Fibroblast of pulmonary artery (primary cell): Measurements from ENCODE around the gene WASHC4.
"Not testable (repeated sequence)": the region's sequence is repeated elsewhere in the genome, so short reads cannot be mapped to it uniquely, and the experiment has no call there.

ENCODE experiments used
- DNase-seq: peaks from one replicate; pipeline ENCODE4 v3.0.0-alpha.2; 2010; ENCODE audit warnings: low read depth
- H3K4me3 ChIP-seq: replicated peaks from 2 replicates; pipeline ENCODE4 v1.5.1; 2011; ENCODE audit warnings: low read depth, mild to moderate bottlenecking, control low read depth, low read length, moderate library complexity
- TF ChIP-seq, protein P1 (sequence below): IDR thresholded peaks from 2 replicates; pipeline ENCODE4 v1.5.1; 2011; ENCODE audit warnings: mild to moderate bottlenecking, control low read depth, low read length, inconsistent platforms; ENCODE audit errors: missing control alignments

WASHC4 gene

DNA sequence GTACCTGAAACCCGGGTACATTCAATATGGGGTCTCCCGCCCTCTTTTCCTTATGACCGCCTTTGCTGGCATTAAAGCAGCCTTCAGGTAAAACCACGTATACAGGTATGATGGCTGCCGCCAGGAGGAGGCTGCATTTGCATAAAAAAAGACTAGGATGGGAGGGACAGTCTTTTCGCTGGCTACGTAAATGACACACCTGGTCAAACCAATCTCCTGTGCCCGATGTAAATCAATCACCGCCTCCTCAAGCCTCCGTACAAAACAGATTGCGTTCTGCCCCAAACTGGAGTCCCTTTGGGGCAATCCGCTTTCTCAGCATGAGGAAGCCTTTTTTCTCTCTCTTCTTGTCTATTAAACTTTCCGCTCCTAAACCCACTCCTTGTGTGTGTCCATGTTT is 15.2 kb upstream of the WASHC4 start:
- no peak for DNase-seq
- no peak overlapping the region for H3K4me3 ChIP-seq
- TF ChIP-seq, protein P1, sequence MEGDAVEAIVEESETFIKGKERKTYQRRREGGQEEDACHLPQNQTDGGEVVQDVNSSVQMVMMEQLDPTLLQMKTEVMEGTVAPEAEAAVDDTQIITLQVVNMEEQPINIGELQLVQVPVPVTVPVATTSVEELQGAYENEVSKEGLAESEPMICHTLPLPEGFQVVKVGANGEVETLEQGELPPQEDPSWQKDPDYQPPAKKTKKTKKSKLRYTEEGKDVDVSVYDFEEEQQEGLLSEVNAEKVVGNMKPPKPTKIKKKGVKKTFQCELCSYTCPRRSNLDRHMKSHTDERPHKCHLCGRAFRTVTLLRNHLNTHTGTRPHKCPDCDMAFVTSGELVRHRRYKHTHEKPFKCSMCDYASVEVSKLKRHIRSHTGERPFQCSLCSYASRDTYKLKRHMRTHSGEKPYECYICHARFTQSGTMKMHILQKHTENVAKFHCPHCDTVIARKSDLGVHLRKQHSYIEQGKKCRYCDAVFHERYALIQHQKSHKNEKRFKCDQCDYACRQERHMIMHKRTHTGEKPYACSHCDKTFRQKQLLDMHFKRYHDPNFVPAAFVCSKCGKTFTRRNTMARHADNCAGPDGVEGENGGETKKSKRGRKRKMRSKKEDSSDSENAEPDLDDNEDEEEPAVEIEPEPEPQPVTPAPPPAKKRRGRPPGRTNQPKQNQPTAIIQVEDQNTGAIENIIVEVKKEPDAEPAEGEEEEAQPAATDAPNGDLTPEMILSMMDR = no peak

DNA sequence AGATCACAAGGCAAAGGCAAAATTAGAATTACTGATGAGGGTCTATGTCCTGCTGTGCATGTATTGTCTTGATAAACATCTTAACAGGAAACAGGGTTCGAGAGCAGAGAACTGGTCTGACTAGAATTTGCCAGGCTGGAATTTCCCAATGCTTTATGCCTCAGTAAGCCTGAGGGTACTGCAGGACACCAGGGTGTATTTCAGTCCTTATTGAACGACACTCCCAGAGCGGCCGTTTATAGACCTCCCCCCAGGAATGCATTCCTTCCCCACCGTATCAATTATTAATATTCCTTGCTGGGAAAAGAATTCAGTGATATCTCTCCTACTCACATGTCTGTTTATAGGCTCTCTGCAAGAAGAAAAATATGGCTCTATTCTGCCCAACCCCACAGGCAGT is 12.2 kb upstream of the WASHC4 start:
- not testable (repeated sequence) for H3K4me3 ChIP-seq, DNase-seq

DNA sequence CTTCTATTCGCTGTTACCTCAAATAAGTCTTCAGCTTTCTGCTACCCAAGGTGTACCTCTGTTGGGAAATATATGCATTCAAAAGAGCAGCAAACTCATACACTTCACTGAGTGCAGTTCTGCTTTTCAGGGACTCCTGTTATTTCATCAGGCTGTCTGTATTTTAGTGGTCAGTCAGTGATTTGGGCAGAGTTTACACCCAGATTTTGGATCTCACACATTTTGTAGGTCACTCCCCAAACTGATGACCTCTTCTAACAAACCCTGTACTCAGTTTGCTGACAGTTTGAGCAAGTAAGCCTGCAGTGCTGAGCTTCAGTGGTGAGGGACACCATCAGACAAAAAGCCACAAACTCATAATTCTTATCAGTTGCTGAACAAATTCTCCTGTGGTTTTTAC is 8.2 kb upstream of the WASHC4 start:
- no peak overlapping the region for H3K4me3 ChIP-seq
- DNase-seq = no peak
- TF ChIP-seq, protein P1 = no peak

DNA sequence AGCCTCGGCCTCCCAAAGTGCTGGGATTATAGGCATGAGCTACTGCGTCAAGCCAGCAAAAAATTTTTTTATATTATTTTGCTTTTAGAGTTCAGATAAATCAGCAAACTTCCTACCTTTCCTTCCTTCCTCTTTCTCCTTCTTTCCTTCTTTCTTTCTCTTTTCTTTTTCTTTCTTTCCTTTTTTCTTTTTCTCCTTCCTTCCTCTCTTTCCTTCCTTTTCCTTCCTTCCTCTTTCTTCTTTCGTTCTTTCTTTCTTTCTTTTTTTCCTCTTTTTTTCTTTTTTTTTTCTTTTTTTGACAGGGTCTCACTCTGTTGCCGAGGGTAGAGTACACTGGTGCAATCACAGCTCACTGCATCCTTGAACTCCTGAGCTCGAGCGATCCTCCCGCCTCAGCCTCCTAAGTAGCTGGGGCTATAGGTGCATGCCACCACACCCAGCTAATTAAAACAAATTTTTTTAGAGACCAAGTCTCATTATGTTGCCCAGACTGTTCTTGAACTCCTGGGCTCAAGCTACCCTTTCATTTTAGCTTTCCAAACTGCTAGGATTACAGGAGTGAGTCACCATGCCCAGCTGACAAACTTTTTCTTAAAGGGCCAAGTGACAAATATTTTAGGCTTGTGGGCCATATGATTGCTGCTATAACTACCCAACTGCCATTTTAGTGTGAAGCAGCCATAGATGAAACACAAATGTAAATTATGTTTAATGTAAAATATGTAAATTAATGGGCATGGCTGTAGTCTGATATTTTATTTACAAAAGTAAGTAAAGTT is 7.1 kb upstream of the WASHC4 start:
- DNase-seq = peak; percentile 75
- H3K4me3 ChIP-seq = no peak overlapping the region

DNA sequence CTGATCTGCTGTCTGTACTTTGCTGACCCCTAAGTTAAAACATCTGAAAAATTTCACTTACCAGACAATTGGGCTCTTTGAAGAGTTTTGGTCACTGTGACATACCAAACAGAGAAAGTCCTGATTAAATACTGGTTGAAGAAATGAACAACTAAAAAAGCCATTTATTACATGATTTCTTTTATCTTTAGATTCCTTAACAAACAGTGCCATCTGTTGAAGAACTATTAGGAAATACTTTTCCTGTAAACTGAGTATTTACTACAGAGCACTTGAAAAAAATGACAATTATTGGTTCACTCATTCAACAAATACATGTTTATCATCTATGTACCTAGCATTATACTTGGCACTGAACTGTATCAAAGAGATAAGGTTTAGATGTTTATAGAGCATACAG is 6.5 kb upstream of the WASHC4 start:
- TF ChIP-seq, protein P1 = peak; percentile 16
- peak; percentile 62 for DNase-seq
- H3K4me3 ChIP-seq = no peak overlapping the region

More for the DNA sequence above, 7.1 kb upstream of the WASHC4 start:
- TF ChIP-seq, protein P1 = no peak

DNA sequence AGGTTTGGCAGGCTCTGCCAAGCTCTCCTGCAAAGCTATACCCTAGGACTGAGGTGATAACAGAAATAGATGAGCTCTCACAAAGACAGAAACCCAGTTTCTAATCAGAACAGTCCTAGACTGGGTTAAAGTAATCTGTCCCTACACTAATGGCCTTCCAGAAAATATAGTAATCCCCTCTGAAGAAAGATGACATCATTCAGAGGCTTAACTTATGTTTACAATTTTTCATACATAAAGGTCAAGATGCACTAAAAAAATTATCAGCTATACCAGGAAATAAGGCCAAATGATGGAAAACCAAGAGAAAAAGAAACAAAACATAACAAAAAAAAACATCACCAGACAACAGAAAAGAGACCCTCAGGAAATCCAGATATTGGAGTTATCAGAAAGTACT is 4.9 kb upstream of the WASHC4 start:
- no peak for DNase-seq
- TF ChIP-seq, protein P1 = no peak
- H3K4me3 ChIP-seq = no peak overlapping the region

DNA sequence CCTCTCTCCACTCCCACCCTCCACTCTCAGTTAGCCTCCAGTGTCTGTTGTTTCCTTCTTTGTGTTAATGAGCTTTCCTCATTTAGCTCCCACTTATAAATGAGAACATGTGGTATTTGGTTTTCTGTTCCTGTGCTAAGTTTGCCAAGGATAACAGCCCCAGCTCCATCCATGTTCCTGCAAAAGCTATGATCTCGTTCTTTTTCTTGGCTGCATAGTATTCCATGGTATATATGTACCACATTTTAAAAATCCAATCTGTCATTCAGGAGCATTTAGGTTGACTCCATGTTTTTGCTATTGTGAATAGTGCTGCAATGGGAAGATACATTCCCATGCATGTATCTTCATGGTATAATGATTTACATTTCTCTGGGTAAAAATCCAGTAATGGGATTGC is 2.8 kb upstream of the WASHC4 start:
- TF ChIP-seq, protein P1 = no peak
- DNase-seq = no peak
- no peak overlapping the region for H3K4me3 ChIP-seq
